ENCODE results near the gene MFSD11.
"Not testable (repeated sequence)": the region's sequence is repeated elsewhere in the genome, so short reads cannot be mapped to it uniquely, and the experiment has no call there.

Gene MFSD11

DNA sequence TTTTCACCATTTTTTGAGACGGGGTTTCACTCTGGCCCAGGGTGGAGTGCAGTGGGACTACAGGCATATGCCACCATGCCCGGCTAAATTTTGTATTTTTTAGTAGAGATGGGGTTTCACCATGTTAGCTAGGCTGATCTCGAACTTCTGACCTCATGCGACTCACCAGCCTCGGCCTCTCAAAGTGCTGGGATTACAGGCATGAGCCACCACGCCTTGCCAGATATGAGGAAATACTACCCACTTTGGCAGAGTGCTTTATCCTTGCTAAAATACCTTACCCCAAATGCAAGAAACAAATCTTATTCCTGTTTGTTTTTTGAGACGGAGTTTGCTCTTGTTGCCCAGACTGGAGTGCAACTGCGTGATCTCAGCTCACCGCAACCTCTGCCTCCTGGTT is 67.4 kb downstream of the MFSD11 start:
- H3K4me3 ChIP-seq (ENCODE audit: low read length), result no peak overlapping the region
- TF ChIP-seq, protein P1, sequence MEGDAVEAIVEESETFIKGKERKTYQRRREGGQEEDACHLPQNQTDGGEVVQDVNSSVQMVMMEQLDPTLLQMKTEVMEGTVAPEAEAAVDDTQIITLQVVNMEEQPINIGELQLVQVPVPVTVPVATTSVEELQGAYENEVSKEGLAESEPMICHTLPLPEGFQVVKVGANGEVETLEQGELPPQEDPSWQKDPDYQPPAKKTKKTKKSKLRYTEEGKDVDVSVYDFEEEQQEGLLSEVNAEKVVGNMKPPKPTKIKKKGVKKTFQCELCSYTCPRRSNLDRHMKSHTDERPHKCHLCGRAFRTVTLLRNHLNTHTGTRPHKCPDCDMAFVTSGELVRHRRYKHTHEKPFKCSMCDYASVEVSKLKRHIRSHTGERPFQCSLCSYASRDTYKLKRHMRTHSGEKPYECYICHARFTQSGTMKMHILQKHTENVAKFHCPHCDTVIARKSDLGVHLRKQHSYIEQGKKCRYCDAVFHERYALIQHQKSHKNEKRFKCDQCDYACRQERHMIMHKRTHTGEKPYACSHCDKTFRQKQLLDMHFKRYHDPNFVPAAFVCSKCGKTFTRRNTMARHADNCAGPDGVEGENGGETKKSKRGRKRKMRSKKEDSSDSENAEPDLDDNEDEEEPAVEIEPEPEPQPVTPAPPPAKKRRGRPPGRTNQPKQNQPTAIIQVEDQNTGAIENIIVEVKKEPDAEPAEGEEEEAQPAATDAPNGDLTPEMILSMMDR (conservative IDR thresholded peaks at IDR 0.05; ENCODE audit: low read length), result no peak
- DNase-seq (ENCODE audit: low read depth), result peak; percentile 63

DNA sequence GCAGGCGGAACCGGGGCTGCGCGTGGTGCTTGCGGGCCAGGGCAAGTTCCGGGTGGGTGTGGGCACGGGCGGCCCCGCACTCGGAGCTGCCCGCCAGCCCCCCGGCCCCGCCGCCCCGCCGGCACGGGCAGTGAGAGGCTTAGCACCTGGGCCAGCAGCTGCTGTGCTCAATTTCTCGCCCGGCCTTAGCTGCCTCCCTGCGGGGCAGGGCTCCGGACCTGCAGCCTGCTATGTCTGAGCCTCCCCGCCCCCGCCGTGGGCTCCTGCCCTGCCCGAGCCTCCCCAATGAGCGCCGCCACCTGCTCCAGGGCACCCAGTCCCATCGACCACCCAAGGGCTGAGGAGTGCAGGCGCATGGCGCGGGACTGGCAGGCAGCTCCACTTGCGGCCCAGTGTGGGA is 68.2 kb downstream of the MFSD11 start:
- not testable (repeated sequence) for H3K4me3 ChIP-seq (ENCODE audit: low read length); DNase-seq (ENCODE audit: low read depth)

DNA sequence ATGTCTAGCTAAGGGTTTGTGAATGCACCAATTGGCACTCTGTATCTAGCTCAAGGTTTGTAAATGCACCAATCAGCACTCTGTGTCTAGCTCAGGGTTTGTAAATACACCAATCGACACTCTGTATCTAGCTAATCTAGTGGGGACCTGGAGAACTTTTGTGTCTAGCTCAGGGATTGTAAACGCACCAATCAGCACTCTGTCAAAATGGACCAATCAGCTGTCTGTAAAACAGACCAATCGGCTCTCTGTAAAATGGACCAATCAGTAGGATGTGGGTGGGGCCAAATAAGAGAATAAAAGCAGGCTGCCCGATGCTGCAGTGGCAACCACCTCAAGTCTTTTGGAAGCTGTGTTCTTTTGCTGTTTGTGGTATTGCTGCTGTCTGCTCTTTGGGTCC is 68.8 kb downstream of the MFSD11 start:
- H3K4me3 ChIP-seq (ENCODE audit: low read length), result not testable (repeated sequence)

DNA sequence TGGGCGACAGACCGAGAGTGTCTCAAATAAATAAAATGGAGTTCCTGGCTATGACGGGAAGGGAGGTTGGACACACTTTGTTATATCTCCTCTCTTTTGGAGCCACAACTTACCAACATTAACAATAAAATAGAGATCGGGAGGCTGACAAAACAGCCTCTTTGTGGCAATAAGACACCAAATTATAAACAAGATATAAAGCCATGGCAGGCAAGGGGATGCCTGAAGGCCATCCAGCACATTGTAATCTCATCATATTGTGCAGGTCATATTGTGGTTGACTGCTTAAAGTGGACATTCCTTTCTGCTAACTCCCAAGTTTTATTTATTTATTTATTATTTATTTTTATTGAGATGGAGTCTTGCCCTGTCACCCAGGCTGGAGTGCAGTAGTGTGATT is 70.4 kb downstream of the MFSD11 start:
- no peak overlapping the region for H3K4me3 ChIP-seq (ENCODE audit: low read length)
- TF ChIP-seq, protein P1 (conservative IDR thresholded peaks at IDR 0.05; ENCODE audit: low read length), result no peak
- DNase-seq (ENCODE audit: low read depth), result no peak

More for the DNA sequence above, 68.8 kb downstream of the MFSD11 start:
- DNase-seq (ENCODE audit: low read depth), result not testable (repeated sequence)

DNA sequence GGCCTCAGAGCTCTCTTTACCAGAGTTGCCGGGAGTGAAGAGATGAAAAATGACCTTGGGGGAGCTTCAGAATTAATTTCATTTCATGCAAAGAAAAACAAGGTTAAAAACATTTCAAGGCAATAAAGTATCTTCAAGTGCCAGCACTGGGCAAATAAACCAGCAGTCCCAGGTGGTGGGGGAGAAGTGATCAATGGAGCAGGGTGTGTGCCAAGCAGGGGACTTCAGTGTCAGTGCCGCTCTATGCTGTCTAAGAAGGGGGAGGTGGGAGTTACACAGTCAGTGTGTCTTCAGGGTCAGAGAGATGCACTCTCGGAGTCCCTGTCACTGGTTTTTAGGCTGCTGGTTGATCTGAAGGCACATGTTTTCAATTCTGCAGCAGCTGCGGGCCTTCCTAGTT is 73.0 kb downstream of the MFSD11 start:
- TF ChIP-seq, protein P1 (conservative IDR thresholded peaks at IDR 0.05; ENCODE audit: low read length), result no peak
- no peak overlapping the region for H3K4me3 ChIP-seq (ENCODE audit: low read length)
- DNase-seq (ENCODE audit: low read depth), result no peak

DNA sequence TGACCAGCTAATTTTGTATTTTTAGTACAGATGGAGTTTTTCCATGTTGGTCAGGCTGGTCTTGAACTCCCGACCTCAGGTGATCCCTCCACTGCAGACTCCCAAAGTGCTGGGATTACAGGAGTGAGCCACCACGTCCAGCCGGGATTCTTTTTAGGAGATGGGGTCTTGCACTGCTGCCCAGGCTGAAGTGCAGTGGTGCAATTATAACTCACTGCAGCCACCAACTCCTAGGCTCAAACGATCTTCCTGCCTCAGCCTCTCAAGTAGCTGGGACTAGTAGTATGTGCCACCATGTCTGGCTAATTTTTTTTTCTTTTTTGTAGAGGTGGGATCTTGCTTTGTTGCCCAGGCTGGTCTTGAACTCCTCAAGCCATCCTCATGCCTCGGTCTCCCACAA is 73.9 kb downstream of the MFSD11 start:
- no peak overlapping the region for H3K4me3 ChIP-seq (ENCODE audit: low read length)
- TF ChIP-seq, protein P1 (conservative IDR thresholded peaks at IDR 0.05; ENCODE audit: low read length), result no peak
- DNase-seq (ENCODE audit: low read depth), result no peak

DNA sequence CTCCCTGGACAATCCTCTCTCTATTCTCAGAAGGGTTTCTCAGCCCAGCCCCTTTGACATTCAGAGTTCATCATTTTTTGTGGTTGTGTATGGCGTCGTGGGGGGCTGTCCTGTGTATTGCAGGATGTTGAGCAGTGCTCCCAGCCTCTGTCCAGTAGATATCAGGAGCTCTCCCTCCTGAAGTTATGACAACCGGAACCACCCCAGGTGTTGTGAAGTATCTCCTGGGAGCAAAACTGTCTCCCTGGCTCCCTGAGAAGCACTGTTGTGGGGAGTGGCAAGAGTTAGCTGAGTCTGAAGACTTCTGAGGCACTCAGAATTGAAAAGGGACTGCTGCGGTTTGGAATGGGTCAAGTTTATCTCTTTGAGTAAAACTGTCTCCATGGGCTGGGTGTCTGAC is 74.3 kb downstream of the MFSD11 start:
- TF ChIP-seq, protein P1 (conservative IDR thresholded peaks at IDR 0.05; ENCODE audit: low read length), result no peak
- DNase-seq (ENCODE audit: low read depth), result no peak

DNA sequence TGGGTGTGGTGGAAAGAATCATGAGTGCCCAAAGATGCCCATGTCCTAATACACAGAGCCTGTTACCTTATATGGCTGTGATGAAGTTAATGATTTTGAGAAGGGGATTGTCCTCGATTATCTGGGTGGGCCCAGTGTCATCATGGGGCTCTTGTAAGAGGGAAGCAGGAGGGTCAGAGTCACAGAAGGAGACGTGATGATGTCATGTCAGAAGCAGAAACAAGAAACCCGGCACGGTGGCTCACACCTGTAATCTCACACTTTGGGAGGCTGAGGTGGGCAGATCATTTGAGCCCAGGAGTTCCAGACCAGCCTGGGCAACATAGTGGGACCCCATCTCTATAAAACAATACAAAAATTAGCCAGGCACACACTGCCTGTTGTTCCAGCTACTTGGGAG is 75.0 kb downstream of the MFSD11 start:
- H3K4me3 ChIP-seq (ENCODE audit: low read length), result no peak overlapping the region
- DNase-seq (ENCODE audit: low read depth), result no peak
- TF ChIP-seq, protein P1 (conservative IDR thresholded peaks at IDR 0.05; ENCODE audit: low read length), result no peak

More for the DNA sequence above, 74.3 kb downstream of the MFSD11 start:
- H3K4me3 ChIP-seq (ENCODE audit: low read length), result no peak overlapping the region

DNA sequence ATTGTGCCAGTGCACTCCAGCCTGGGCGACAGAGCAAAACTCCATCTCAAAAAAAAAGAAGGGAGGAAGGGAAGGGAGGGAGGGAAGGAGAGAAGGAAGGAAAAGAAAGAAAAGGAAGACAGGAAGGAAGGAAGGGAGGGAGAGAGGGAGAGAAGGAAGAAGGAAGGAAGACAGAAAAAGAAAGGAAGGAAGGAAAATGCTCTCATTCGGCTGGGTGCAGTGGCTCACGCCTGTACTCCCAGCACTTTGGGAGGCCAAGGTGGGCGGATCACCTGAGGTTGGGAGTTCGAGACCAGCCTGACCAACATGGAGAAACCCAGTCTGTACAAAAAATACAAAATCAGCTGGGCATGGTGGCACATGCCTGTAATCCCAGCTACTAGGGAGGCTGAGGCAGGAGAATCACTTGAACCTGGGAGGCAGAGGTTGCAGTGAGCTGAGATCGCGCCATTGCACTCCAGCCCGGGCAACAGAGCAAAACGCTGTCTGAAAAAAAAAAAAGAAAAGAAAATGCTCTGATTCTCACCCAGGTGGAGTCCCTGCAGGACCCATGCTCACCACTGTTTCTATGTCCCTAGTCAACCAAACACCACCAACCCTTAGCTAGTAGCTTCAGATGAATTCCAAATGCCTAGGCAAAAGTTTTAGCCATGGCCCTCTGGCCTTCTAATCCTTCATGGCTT is 78.1 kb downstream of the MFSD11 start:
- not testable (repeated sequence) for DNase-seq (ENCODE audit: low read depth); H3K4me3 ChIP-seq (ENCODE audit: low read length)
